HG03342 (cell line): ENCODE data around the gene KIF6.

Experiments
- ATAC-seq: cut with Tn5 transposase; IDR thresholded peaks from one replicate; pipeline ENCODE4 v1.9.1; 2021; ENCODE audit warnings: mild to moderate bottlenecking, moderate library complexity; ENCODE audit not compliant: unreplicated experiment

KIF6 gene

DNA sequence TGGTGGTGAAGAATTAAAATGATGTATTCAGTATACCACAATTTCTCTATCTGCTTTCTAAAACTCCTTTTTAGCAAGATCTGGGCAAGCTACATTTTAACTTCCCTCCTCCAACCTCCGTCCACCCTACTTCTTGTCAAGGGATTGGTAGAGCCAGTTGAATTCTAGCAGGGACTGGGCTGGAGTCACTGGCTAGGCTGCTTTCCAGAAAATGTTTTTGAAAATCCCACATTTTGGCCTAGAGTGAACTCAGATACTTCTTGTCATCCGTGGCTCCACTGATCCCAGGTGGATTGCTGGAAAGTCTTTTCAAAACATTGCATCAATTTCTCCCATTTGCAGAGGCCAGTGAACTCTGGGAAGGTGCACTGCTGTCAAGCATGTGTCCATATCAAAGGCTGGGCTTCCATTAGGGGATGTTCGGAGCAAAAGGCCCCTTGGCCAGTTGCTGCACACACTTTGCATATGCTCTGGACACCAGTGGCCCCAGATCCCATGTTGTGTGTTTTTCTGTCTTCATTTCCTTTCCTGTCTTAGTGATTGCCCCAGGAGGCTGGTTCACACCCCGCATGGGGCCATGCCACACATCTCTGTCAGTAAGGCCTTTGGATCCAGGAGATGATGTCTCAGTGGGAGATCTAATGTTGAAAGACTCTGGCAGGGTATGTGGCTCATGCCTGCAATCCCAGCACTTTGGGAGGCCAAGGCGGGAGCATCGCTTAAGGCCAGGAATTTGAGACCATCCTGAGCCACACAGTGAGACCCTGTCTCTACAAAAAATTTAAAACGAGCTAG is 391.4 kb downstream of the KIF6 start:
- ATAC-seq: no peak

DNA sequence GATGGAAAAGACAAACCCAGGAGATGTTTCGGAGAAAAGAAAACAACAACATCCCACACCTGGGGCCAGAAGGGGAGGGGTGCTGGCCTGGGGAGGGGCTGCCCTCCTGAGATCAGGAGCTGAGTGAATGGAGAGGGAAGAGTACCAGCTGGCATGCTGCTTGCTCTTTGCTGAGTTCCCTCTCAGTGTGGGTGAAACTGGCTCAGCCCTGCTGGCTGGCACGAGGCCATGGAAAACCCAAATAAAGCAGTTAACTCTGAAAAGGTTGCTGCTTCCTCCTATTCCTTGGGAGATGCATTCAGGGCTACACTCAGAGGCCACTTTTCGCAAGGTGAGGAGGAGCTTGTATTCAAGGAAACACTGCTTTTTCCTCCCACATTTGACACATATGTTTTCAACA is 394.7 kb downstream of the KIF6 start:
- no peak for ATAC-seq

- ATAC-seq: peak; percentile 81
Measured at GRCh38 chr6:39330057-39330456, 395.2 kb downstream of the KIF6 start.

DNA sequence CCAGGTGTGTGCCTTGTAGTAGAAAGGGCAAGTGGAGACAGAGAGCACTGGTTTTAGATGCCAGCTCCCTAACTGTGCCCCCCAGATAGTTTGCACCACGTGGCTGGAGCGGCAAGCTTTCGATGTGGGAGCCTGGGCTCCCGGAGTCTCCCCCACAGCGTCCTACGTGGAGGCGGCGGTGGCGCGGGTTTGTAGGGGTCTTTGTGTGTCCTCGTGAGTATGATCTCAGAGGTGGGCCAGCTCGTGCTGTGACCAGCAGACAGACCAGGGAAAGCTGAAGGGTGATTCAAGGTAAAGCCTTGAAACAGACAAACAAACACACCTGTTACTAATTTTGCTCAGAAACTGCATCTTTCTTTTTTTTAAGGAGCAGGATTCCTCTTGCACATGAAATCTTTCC is 397.1 kb downstream of the KIF6 start:
- ATAC-seq: no peak

DNA sequence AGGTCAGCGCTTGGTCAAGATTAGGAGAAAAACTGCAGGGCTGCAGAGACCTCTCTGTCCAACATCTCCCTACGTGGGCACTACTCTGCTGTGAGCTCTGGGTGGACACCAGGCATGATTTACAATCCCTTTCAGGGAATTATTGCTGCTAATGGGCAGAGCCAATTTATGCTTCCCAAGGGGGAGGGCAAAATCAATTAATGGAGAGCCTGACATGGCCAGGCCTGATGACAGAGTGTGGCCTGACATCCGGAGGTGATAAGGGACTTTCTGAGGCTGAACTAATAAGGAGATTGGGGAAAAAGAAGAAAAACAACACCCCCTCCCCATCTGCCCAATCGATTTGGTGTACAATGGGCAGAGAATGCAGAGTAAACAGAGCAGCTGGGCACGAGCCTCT is 397.7 kb downstream of the KIF6 start:
- ATAC-seq: no peak

- no peak for ATAC-seq
Measured at GRCh38 chr6:39322306-39322850, 402.8 kb downstream of the KIF6 start, which contains the start of gene KCNK16. TSS of gene KCNK16 (minus strand) at chr6:39322702. CDS start at chr6:39322540, 162 bp downstream.

DNA sequence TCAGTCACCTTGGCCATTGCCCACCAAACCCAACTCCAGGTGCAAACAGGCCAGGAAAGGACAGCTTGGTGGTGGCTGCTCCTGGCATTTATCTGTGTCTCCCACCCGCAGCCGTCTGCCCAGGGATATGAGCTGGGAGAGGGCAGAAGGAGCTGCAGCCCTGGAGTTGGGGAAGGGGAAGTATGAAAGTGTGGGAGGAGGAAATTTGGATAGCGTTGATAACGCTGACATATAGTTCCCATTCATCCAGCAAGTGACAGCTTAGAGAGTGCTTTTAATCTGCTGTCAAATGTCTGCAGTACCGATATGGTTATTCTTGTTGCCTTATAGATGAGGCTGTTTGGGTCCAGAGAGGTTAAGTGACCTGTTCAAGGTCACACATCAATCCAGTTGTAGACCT is 403.4 kb downstream of the KIF6 start:
- no peak for ATAC-seq

- no peak for ATAC-seq
Measured at GRCh38 chr6:39320363-39320984, 404.7 kb downstream of the KIF6 start.

- ATAC-seq: no peak
Measured at GRCh38 chr6:39319621-39320362, 405.4 kb downstream of the KIF6 start.

- no peak for ATAC-seq
Measured at GRCh38 chr6:39317256-39317655, 408.0 kb downstream of the KIF6 start.

DNA sequence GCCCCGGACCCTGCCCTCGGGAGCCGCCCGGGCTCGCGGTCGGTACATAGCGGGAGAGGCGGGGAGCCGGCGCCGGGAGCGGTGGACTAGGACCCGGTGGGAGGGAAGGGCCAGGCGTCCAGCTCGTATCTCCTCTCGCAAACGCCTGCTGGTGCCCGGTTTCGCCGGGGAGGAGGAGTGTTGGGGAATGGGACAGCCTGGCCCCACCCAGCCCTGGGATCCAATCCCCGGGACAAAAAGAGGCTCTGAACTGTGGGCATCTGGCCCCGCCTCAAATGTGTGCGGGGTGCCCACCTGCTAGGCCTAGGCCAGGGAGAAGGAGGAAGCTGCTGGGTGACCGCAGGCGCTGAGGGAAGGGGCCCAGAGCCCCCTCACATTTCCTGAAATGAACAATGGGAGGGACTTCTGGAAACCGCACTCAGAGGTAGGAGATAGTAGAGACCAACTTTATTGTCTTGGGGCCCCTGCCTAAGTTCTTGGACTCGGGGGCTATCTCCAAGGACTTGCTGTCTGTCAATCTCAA is 410.9 kb downstream of the KIF6 start, which contains the start of gene KCNK17:
Gene KCNK17, minus strand, starts transcription at position 147 of the 523 bp plus-strand sequence. Its CDS starts 99 bp downstream, at position 48.
- no peak for ATAC-seq

DNA sequence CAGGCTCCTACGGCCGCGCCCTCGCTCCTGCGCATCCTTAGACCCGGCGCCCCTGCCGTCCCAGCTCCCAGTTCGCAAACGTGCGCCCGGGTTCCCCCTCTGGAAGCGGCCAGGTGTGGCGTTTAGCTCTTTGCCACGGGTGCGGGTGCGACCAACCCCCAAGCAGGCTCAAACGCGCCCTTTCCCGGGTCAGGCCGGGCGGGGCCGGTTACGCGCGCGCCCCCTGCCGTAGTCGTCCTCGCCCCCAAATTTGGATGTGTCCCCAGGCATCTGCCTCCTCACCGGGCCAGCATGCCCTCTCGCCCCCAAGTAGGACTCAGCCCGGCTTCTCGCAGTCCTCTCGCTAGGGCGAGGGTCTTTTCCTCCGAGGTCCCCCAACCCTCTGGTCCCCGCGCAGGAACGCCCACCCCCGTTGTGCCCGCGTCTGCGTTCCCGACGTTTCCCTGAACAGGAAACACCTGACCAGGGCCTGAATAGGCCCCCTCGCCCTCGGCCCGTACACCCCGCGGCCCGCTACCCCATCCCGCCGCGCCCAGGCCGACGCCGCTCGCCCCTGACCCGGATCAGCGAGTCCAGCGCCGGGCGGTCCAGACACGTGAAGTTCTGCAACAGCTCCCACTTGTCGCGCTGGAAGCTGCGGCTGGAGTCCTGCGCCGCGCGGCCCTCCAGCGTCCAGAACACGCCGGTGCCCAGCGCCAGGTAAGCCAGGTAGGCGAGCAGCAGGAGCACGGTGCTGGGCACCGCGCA is 411.5 kb downstream of the KIF6 start:
- ATAC-seq: no peak

GRCh38 chr6:39312912-39313525 is 412.2 kb downstream of the KIF6 start:
- no peak for ATAC-seq

DNA sequence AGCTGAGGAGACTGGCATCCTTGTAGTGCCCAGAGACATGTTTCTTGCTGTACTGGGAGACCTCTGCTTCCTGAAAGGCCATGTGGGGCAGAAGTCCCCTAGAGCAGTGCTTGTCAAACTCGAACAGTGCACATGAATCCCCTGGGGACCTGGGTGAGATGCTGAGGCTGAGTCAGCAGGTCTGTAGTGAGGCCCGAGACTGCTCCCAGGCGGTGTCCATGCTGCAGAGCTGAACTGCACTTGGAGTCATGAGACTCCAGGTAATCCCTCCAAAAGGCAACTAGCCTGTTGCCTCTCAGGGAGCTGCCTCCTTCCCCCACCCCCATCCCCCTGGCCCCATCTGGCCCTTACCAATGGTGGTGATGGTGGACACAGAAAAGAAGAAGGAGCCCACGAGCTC is 414.7 kb downstream of the KIF6 start:
- ATAC-seq: no peak

GRCh38 chr6:39309942-39310531 is 415.2 kb downstream of the KIF6 start:
- no peak for ATAC-seq

DNA sequence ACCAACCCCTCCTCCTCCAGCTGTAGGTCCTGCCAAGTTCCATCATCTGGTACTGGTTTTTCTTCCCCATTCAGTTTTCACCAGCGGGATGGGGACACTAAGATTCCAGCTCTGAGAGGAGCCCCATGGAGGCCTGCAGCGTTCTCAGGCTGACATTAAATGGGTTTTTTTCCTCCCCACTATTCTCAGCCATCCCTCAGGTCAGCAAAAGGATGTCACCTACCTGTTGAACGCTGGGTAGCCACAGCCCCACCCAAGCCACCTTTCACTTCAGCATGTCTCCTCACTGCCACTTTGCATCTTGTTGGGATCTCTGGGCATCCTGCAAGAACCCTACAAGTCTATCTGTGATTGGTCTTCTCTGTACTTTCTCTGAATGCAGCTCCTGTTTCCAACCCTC is 417.7 kb downstream of the KIF6 start:
- no peak for ATAC-seq

GRCh38 chr6:39304951-39305350 is 420.3 kb downstream of the KIF6 start:
- no peak for ATAC-seq

DNA sequence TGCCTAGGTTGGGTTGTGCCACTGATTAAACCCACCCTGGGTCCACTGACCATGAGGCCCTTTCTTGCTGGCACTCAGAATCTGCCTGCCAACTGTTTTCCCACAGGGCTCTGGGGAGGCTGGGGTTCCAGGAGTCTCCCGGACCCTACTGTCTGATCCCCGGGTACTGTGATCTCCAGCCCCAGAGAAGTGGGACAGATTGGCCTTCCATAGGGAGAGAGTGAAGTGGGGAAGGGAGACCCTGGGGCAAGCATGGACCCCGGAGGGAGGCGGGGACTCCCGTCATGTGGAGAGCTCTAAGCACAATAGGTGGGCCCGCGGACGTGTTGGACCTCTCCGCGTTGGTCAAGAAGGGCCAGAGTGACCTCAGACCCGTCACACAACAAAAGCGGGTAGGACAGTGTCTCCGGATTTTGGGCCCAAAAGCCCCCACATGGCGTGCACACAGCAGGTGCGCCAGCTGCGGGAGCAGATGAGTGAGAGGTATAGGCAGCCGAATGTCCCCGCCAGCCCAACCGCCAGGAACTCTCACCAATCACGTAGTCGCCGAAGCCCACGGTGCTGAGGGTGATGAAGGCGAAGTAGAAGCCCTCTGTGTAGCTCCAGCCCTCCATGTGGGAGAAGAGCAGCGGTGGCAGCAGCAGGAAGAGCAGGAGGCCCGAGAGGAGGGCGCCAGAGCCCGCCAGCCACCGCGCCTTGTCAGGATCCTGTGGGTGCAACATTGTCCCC is 421.6 kb downstream of the KIF6 start:
- ATAC-seq: no peak
